ENCODE measurements around the gene DNASE2B. TPM values are rescaled to one million over a fixed set of nuclear protein-coding genes. Genes with fewer than 3 reads are reported as not detected.
A peak's percentile ranks its signal among the peaks of the same experiment; 100 is the strongest.

Gene DNASE2B
- polyA plus RNA-seq, 1 donor from 2014 or later: not detected

GRCh38 chr1:84366786-84367185 lies 31.5 kb upstream of the DNASE2B start:
- Mint-ChIP-seq H3K27ac (no peak overlapping the region), H3K36me3 (no peaks in the 10 kb centered on the region), H3K9me3 (no peaks in the 10 kb centered on the region), H3K27me3 (no peaks in the 10 kb centered on the region), H3K4me3 (no peak overlapping the region), H3K4me1 (peaks cover 0 to 1% (median 0%) of the 10 kb centered on the region in 3 donors)

GRCh38 chr1:84367219-84367618 lies 31.1 kb upstream of the DNASE2B start:
- Mint-ChIP-seq H3K27me3 (no peaks in the 10 kb centered on the region), H3K4me3 (no peak overlapping the region), H3K36me3 (no peaks in the 10 kb centered on the region), H3K4me1 (peaks cover 0 to 1% (median 0%) of the 10 kb centered on the region in 3 donors), H3K27ac (peak overlapping the region in 1 of 3 donors; percentile 82), H3K9me3 (no peaks in the 10 kb centered on the region)

GRCh38 chr1:84368441-84368840 lies 29.8 kb upstream of the DNASE2B start:
- H3K27me3 Mint-ChIP-seq: no peaks in the 10 kb centered on the region
- H3K27ac Mint-ChIP-seq: no peak overlapping the region
- no peaks in the 10 kb centered on the region for H3K4me1 Mint-ChIP-seq
- peaks cover 2% of the 10 kb centered on the region for H3K36me3 Mint-ChIP-seq
- H3K9me3 Mint-ChIP-seq: no peaks in the 10 kb centered on the region
- H3K4me3 Mint-ChIP-seq: no peak overlapping the region

- Mint-ChIP-seq H3K36me3 (peaks cover 2% of the 10 kb centered on the region), H3K27ac (no peak overlapping the region), H3K4me1 (no peaks in the 10 kb centered on the region), H3K4me3 (no peak overlapping the region), H3K9me3 (no peaks in the 10 kb centered on the region), H3K27me3 (no peaks in the 10 kb centered on the region)
These were observed 28.0 kb upstream of the DNASE2B start for GRCh38 chr1:84370266-84370665.

GRCh38 chr1:84370831-84371394 lies 27.4 kb upstream of the DNASE2B start:
- Mint-ChIP-seq H3K27me3 (no peaks in the 10 kb centered on the region), H3K36me3 (peaks cover 2% of the 10 kb centered on the region), H3K4me1 (no peaks in the 10 kb centered on the region), H3K4me3 (no peak overlapping the region), H3K27ac (no peak overlapping the region), H3K9me3 (no peaks in the 10 kb centered on the region)

GRCh38 chr1:84373436-84374141 lies 24.7 kb upstream of the DNASE2B start:
- H3K27me3 Mint-ChIP-seq: no peaks in the 10 kb centered on the region
- H3K4me3 Mint-ChIP-seq: no peak overlapping the region
- no peaks in the 10 kb centered on the region for H3K4me1 Mint-ChIP-seq
- no peak overlapping the region for H3K27ac Mint-ChIP-seq
- H3K36me3 Mint-ChIP-seq: peaks cover 2% of the 10 kb centered on the region
- H3K9me3 Mint-ChIP-seq: no peaks in the 10 kb centered on the region

GRCh38 chr1:84374991-84375696 lies 23.1 kb upstream of the DNASE2B start:
- H3K27me3 Mint-ChIP-seq: no peaks in the 10 kb centered on the region
- H3K4me3 Mint-ChIP-seq: no peak overlapping the region
- H3K27ac Mint-ChIP-seq: no peak overlapping the region
- H3K36me3 Mint-ChIP-seq: peaks cover 2% of the 10 kb centered on the region
- no peaks in the 10 kb centered on the region for H3K4me1 Mint-ChIP-seq
- no peaks in the 10 kb centered on the region for H3K9me3 Mint-ChIP-seq

GRCh38 chr1:84376000-84376910 lies 22.0 kb upstream of the DNASE2B start:
- no peaks in the 10 kb centered on the region for H3K27me3 Mint-ChIP-seq
- peaks cover 2% of the 10 kb centered on the region for H3K36me3 Mint-ChIP-seq
- no peak overlapping the region for H3K4me3 Mint-ChIP-seq
- H3K9me3 Mint-ChIP-seq: no peaks in the 10 kb centered on the region
- H3K4me1 Mint-ChIP-seq: no peaks in the 10 kb centered on the region
- H3K27ac Mint-ChIP-seq: no peak overlapping the region

GRCh38 chr1:84377480-84378095 lies 20.7 kb upstream of the DNASE2B start:
- no peaks in the 10 kb centered on the region for H3K27me3 Mint-ChIP-seq
- no peaks in the 10 kb centered on the region for H3K4me1 Mint-ChIP-seq
- H3K4me3 Mint-ChIP-seq: no peak overlapping the region
- H3K36me3 Mint-ChIP-seq: no peaks in the 10 kb centered on the region
- H3K9me3 Mint-ChIP-seq: no peaks in the 10 kb centered on the region
- no peak overlapping the region for H3K27ac Mint-ChIP-seq

GRCh38 chr1:84379138-84379916 lies 19.0 kb upstream of the DNASE2B start:
- no peaks in the 10 kb centered on the region for H3K4me1 Mint-ChIP-seq
- no peak overlapping the region for H3K4me3 Mint-ChIP-seq
- no peaks in the 10 kb centered on the region for H3K36me3 Mint-ChIP-seq
- H3K27ac Mint-ChIP-seq: no peak overlapping the region
- no peaks in the 10 kb centered on the region for H3K9me3 Mint-ChIP-seq
- H3K27me3 Mint-ChIP-seq: no peaks in the 10 kb centered on the region

- Mint-ChIP-seq H3K9me3 (no peaks in the 10 kb centered on the region), H3K27ac (no peak overlapping the region), H3K36me3 (no peaks in the 10 kb centered on the region), H3K4me3 (no peak overlapping the region), H3K27me3 (no peaks in the 10 kb centered on the region), H3K4me1 (no peaks in the 10 kb centered on the region)
These were observed 18.4 kb upstream of the DNASE2B start for GRCh38 chr1:84379917-84380180.

GRCh38 chr1:84382127-84382526 lies 16.2 kb upstream of the DNASE2B start:
- H3K36me3 Mint-ChIP-seq: peaks cover 1% of the 10 kb centered on the region
- no peaks in the 10 kb centered on the region for H3K9me3 Mint-ChIP-seq
- H3K4me1 Mint-ChIP-seq: no peaks in the 10 kb centered on the region
- no peaks in the 10 kb centered on the region for H3K27me3 Mint-ChIP-seq
- no peak overlapping the region for H3K27ac Mint-ChIP-seq
- H3K4me3 Mint-ChIP-seq: no peak overlapping the region

- H3K27ac Mint-ChIP-seq: no peak overlapping the region
- no peaks in the 10 kb centered on the region for H3K9me3 Mint-ChIP-seq
- no peak overlapping the region for H3K4me3 Mint-ChIP-seq
- peaks cover 0 to 5% (median 2%) of the 10 kb centered on the region in 3 donors for H3K4me1 Mint-ChIP-seq
- no peaks in the 10 kb centered on the region for H3K27me3 Mint-ChIP-seq
- peaks cover 1% of the 10 kb centered on the region for H3K36me3 Mint-ChIP-seq
These were observed 12.9 kb upstream of the DNASE2B start for GRCh38 chr1:84385347-84385746.

Data from IgD-negative memory B cell (primary cell).